Right atrium auricular region (tissue), 2 donors: ENCODE data around the gene SCGB1C1. TPM values are rescaled to one million over a fixed set of nuclear protein-coding genes. Genes with fewer than 3 reads are reported as not detected.
"Not testable (repeated sequence)": the region's sequence is repeated elsewhere in the genome, so short reads cannot be mapped to it uniquely, and the experiment has no call there.

ENCODE experiments used
- DNase-seq: peaks from one replicate; pipeline ENCODE4 v3.0.0-alpha.2; 2019; ENCODE audit warnings: low spot score
- H3K27ac ChIP-seq, 2 donors: fragments of 200-600 bp; sonication (generic); 1 replicate in 1 of 2; 2 replicates in 1 of 2; pipeline ENCODE4 v1.5.1; 2016 to 2019
- H3K27me3 ChIP-seq, 2 donors: fragments of 200-600 bp; sonication (generic); one replicate each; pipeline versions ENCODE4 v1.5.1 to v1.6.0; 2017 to 2019
- H3K36me3 ChIP-seq: fragments of 200-600 bp; sonication (generic); one replicate; pipeline ENCODE4 v1.5.1; 2016
- H3K4me1 ChIP-seq, 2 donors: fragments of 200-600 bp; sonication (generic); one replicate each; pipeline versions ENCODE4 v1.5.1 to v1.6.0; 2017 to 2019
- H3K4me3 ChIP-seq, 2 donors: fragments of 200-600 bp; sonication (generic); 1 replicate in 1 of 2; 2 replicates in 1 of 2; pipeline ENCODE4 v1.5.1; 2017 to 2019; ENCODE audit warnings: mild to moderate bottlenecking in 1 of 2, moderate library complexity in 1 of 2
- H3K9me3 ChIP-seq, 2 donors: fragments of 200-600 bp; sonication (generic); one replicate each; pipeline ENCODE4 v1.5.1; 2019
- CTCF ChIP-seq, 2 donors: fragments of 200-600 bp; sonication (generic); IDR thresholded peaks; one replicate each; pipeline ENCODE4 v1.5.1; 2019; ENCODE audit warnings: antibody characterized with exemption in 2 of 2
- total RNA-seq, 2 donors: library from RNA; depleted of rRNA; stranded (reverse); fragments of >200 nt; gene quantifications; one replicate each; pipeline ENCODE4 v1.1.0, GENCODE V29; 2016

SCGB1C1 gene
- total RNA-seq, 2 donors from 2014 or later, result not detected

- no peak for DNase-seq
- peak overlapping the region; percentile 89 to 90 for H3K4me3 ChIP-seq
- H3K27ac ChIP-seq, result peak overlapping the region; percentile 84 to 98
- TF ChIP-seq CTCF (IDR thresholded peaks at IDR 0.05), result no peak
- H3K4me1 ChIP-seq, result peaks cover 0 to 25% of the 10 kb centered on the region in 2 donors
- H3K9me3 ChIP-seq, result no peaks in the 10 kb centered on the region
- H3K27me3 ChIP-seq, result no peaks in the 10 kb centered on the region
- peaks cover 10% of the 10 kb centered on the region for H3K36me3 ChIP-seq
Observed at GRCh38 chr11:235609-235996, 42.7 kb downstream of the SCGB1C1 start.

DNA sequence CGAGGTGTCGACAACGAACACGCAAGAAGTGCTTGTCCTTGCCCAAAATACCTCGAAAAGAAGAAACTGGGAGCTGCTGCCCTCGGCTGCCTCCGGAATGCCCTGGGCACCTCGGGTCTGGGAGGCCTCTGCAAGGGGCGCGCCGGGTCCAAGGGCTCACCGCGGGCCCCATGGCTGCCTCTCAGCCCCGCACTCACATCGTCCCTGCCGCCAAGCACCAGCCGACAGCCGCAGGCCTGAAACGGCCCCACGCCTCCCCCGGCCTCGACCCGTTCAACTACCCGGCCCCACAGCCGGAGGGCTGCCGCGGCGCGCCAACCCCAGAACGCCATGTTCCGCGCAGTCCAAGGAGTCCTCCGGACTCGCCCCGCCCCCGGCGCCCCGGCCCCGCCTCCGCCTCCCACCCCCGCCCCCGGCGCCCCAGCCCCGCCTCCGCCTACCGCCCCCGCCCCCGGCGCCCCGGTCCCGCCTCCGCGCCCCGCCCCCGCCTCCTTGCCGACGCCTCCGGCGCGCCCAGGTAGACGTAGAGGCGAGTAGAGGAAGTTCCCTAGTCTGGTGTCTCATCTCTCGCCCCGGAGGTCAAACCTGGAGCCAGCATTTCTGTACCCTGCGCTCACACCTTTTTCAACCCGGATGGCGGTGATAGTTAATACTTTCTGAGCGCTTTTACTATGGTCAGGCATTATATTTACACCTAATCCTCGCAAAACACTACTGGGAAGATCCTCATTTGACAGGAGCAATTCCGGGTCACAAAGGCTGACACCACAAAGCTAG is 43.3 kb downstream of the SCGB1C1 start, which contains the start of gene SIRT3:
Gene SIRT3, minus strand, starts transcription at position 346 of the 777 bp plus-strand sequence. Its CDS starts 14 bp downstream, at position 332.
- TF ChIP-seq CTCF (IDR thresholded peaks at IDR 0.05), result peak in 1 of 2 donors; percentile 12
- H3K4me1 ChIP-seq, result peaks cover 0 to 27% of the 10 kb centered on the region in 2 donors
- H3K4me3 ChIP-seq, result peak within 1 kb of the TSS; percentile 89 to 98
- H3K9me3 ChIP-seq, result no peaks in the 10 kb centered on the region
- H3K27me3 ChIP-seq, result no peaks in the 10 kb centered on the region
- peak within 1 kb of the TSS; percentile 93 to 98 for H3K27ac ChIP-seq
- peak; percentile 78 for DNase-seq
- H3K36me3 ChIP-seq, result peaks cover 10% of the 10 kb centered on the region

GRCh38 chr11:236774-237767 is 44.2 kb downstream of the SCGB1C1 start, which contains the start of gene PSMD13:
Gene PSMD13, plus strand, starts transcription at chr11:236976. Its CDS starts 74 bp downstream, at chr11:237050.
- Histone ChIP-seq H3K27ac (peak within 1 kb of the TSS; percentile 93 to 98), H3K9me3 (no peaks in the 10 kb centered on the region), H3K4me1 (peaks cover 0 to 35% of the 10 kb centered on the region in 2 donors), H3K27me3 (no peaks in the 10 kb centered on the region), H3K4me3 (peak within 1 kb of the TSS; percentile 89 to 98), H3K36me3 (peaks cover 10% of the 10 kb centered on the region)
- no peak for TF ChIP-seq CTCF (IDR thresholded peaks at IDR 0.05)
- peak; percentile 84 for DNase-seq

GRCh38 chr11:238346-238745 is 45.5 kb downstream of the SCGB1C1 start:
- H3K27ac ChIP-seq, DNase-seq, H3K9me3 ChIP-seq, H3K27me3 ChIP-seq, H3K4me3 ChIP-seq: not testable (repeated sequence)
- Histone ChIP-seq H3K4me1 (peaks cover 0 to 35% of the 10 kb centered on the region in 2 donors), H3K36me3 (peaks cover 20% of the 10 kb centered on the region)

DNA sequence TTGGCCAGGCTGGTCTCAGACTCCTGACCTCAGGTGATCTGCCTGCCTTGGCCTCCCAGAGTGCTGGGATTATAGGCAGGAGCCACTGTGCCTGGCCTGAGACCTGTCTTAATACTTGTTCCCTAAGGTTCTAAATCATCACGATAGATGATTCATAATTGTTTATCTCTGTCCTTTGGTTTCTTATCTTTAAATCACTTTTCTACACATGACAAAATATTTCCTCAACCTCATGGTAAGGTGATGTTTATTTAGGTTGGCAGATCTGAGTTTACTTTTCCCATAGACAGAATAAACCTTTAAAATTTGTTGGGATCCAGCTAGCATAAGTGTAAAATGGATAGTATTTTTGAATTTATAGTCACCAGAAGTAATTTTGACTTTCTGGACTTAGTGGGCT is 47.4 kb downstream of the SCGB1C1 start:
- no peak overlapping the region for H3K27ac ChIP-seq
- DNase-seq, result no peak
- peaks cover 39% of the 10 kb centered on the region for H3K36me3 ChIP-seq
- H3K4me3 ChIP-seq, result no peak overlapping the region
- no peaks in the 10 kb centered on the region for H3K27me3 ChIP-seq
- TF ChIP-seq CTCF (IDR thresholded peaks at IDR 0.05), result no peak
- peaks cover 0 to 27% of the 10 kb centered on the region in 2 donors for H3K4me1 ChIP-seq
- no peaks in the 10 kb centered on the region for H3K9me3 ChIP-seq
